GM12878 (cell line): ENCODE results near the gene PHLDA3. TPM values are rescaled to one million over a fixed set of nuclear protein-coding genes. Genes with fewer than 3 reads are reported as not detected.

Experiments used
- ATAC-seq: fragments of 200-7000 bp; cut with Tn5 transposase; 3 replicates; pipeline ENCODE4 v1.9.1; 2020; ENCODE audit warnings: mild to moderate bottlenecking, moderate library complexity
- BruUV-seq: library from RNA; stranded (reverse); fragments of 400-500 nt; replicated peaks from 2 replicates; lab custom pipeline; 2021; lab: Mats Ljungman, UMichigan
- CTCF ChIA-PET: fragments of 300-600 bp; sonication (Branson Sonifier 250); formaldehyde crosslinking; extraction: SDS; loops from one replicate; lab custom pipeline; 2021; ENCODE audit warnings: inconsistent platforms; lab: Yijun Ruan, JAX
- POLR2A ChIA-PET: fragments of 350-600 bp; formaldehyde crosslinking; extraction: SDS; loops from one replicate; lab custom pipeline; 2021; ENCODE audit warnings: inconsistent platforms; lab: Charles Lee
- RAD21 ChIA-PET: fragments of 300-600 bp; sonication (Branson Sonifier 250); formaldehyde crosslinking; loops from one replicate; lab custom pipeline; 2023; ENCODE audit warnings: antibody characterized with exemption; ENCODE audit not compliant: unreplicated experiment; lab: Charles Lee
- SMC1A ChIA-PET: fragments of 300-600 bp; sonication (Branson Sonifier 250); formaldehyde crosslinking; loops from one replicate; lab custom pipeline; 2023; ENCODE audit not compliant: unreplicated experiment, uncharacterized antibody; lab: Charles Lee
- DNase-seq: peaks from one replicate; pipeline ENCODE4 v3.0.0-alpha.2; 2011; ENCODE audit warnings: low read depth, low spot score
- FAIRE-seq: peaks from 3 replicates; lab custom pipeline; 2011; peaks lifted over from hg19 to GRCh38; lab: Jason Lieb, UNC
- H2AFZ ChIP-seq: 2 replicates; pipeline ENCODE4 v1.6.0; 2011; ENCODE audit warnings: low read depth, low read length, control low read depth; ENCODE audit not compliant: control insufficient read depth
- H3K27ac ChIP-seq: 2 replicates; pipeline ENCODE4 v1.5.1; 2011; ENCODE audit warnings: control low read depth; ENCODE audit not compliant: control insufficient read depth, insufficient read depth
- H3K27me3 ChIP-seq, 2 experiments: replicated peaks in 1 of 2; 2 replicates each; pipeline versions ENCODE4 v1.6.0 to v1.6.1; 2011; ENCODE audit warnings: low read length in 1 of 2; ENCODE audit not compliant: control insufficient read depth in 2 of 2, insufficient read depth in 2 of 2
- H3K36me3 ChIP-seq, 2 experiments: 2 replicates each; pipeline ENCODE4 v1.5.1; 2011; ENCODE audit warnings: low read length in 1 of 2; ENCODE audit not compliant: control insufficient read depth in 2 of 2, insufficient read depth in 2 of 2
- H3K4me1 ChIP-seq: 2 replicates; pipeline ENCODE4 v1.6.1; 2011; ENCODE audit warnings: mild to moderate bottlenecking, low read length, moderate library complexity, mixed read lengths; ENCODE audit not compliant: control insufficient read depth, insufficient read depth
- H3K4me2 ChIP-seq: 2 replicates; pipeline ENCODE4 v1.6.0; 2011; ENCODE audit warnings: control low read depth; ENCODE audit not compliant: control insufficient read depth, insufficient read depth
- H3K4me3 ChIP-seq: fragments of 200-600 bp; sonication (generic); 2 replicates; pipeline ENCODE4 v1.5.1; 2016
- H3K79me2 ChIP-seq: 2 replicates; pipeline ENCODE4 v1.6.0; 2011; ENCODE audit warnings: low read length; ENCODE audit not compliant: control insufficient read depth, insufficient read depth
- H3K9ac ChIP-seq: 2 replicates; pipeline ENCODE4 v1.8.0; 2011; ENCODE audit warnings: low read length, control low read depth, mixed read lengths; ENCODE audit not compliant: control insufficient read depth, insufficient read depth
- H3K9me3 ChIP-seq: replicated peaks from 3 replicates; pipeline ENCODE4 v1.5.1; 2011; ENCODE audit warnings: mild to moderate bottlenecking, low read length; ENCODE audit not compliant: control insufficient read depth, insufficient read depth
- H4K20me1 ChIP-seq: 2 replicates; pipeline ENCODE4 v1.6.0; 2011; ENCODE audit not compliant: control insufficient read depth, insufficient read depth
- CBFB ChIP-seq: IDR thresholded peaks from 2 replicates; pipeline ENCODE4 v1.6.1; 2016; ENCODE audit warnings: antibody characterized with exemption, low read depth
- EP300 ChIP-seq, 2 experiments: fragments of 150-350 bp in 1 of 2; IDR thresholded peaks; 2 replicates each; pipeline ENCODE4 v1.6.1; 2011 to 2012; ENCODE audit warnings: low read depth in 2 of 2, low read length in 2 of 2, borderline replicate concordance in 1 of 2, improper control_type of control experiment in 1 of 2, inconsistent platforms in 1 of 2; ENCODE audit not compliant: control insufficient read depth in 1 of 2
- EZH2 ChIP-seq: IDR thresholded peaks from 2 replicates; pipeline ENCODE4 v1.6.1; 2012; ENCODE audit warnings: low read depth, mild to moderate bottlenecking, control low read depth, inconsistent platforms, low read length, borderline replicate concordance; ENCODE audit not compliant: control insufficient read depth
- FOXK2 ChIP-seq: fragments of 450-650 bp; IDR thresholded peaks from 2 replicates; pipeline ENCODE4 v1.6.1; 2017; ENCODE audit warnings: mild to moderate bottlenecking, moderate library complexity
- POLR2AphosphoS5 ChIP-seq: IDR thresholded peaks from 2 replicates; pipeline ENCODE4 v1.6.1; 2011; ENCODE audit warnings: mild to moderate bottlenecking, low read length, inconsistent platforms
- SIN3A ChIP-seq: IDR thresholded peaks from 2 replicates; pipeline ENCODE4 v1.6.1; 2012; ENCODE audit warnings: low read depth, low read length, improper control_type of control experiment
- SMARCA5 ChIP-seq: fragments of 450-650 bp; IDR thresholded peaks from 2 replicates; pipeline ENCODE4 v1.6.1; 2017; ENCODE audit warnings: mild to moderate bottlenecking
- ZZZ3 ChIP-seq: IDR thresholded peaks from 2 replicates; pipeline ENCODE4 v1.6.1; 2011; ENCODE audit warnings: low read depth; ENCODE audit not compliant: control insufficient read depth, insufficient read length
- WGBS: methylation state at CpG from one replicate; pipeline ENCODE4 v1.1.6; 2016; ENCODE audit warnings: low lambda C conversion rate; ENCODE audit not compliant: insufficient replicate concordance, insufficient coverage; ENCODE audit errors: missing lambda C conversion rate; 5-methylcytosine and 5-hydroxymethylcytosine counted together
- in situ Hi-C: fragments of 300-500 bp; cut with MboI; formaldehyde crosslinking; loops from 9 replicates; pipeline ENCODE4 v1.14.3; 2018; ENCODE audit warnings: mixed read lengths
- intact Hi-C: fragments of 100-400 bp; cut with micrococcal nuclease; formaldehyde crosslinking; loops from one replicate; pipeline ENCODE4 v1.14.2; 2022; ENCODE audit not compliant: unreplicated experiment
- polyA plus RNA-seq, 11 experiments: library from polyadenylated mRNA; depleted of rRNA in 4 of 11; unstranded in 6 of 11; stranded (reverse) in 5 of 11; fragments of >200 nt; fragmentation: Nextera tagmentation in 4 of 11; fragmentation: Illumina TruSeq in 1 of 11; extraction: Ambion mirVana in 4 of 11; extraction: Trizol in 1 of 11; gene quantifications; 1 replicate in 1 of 11; 2 replicates in 10 of 11; pipeline versions ENCODE4 v1.2.1 to v1.2.3, GENCODE V29; 2011 to 2016; ENCODE audit warnings: inconsistent platforms in 2 of 11, missing spikeins in 2 of 11, low read depth in 1 of 11
- total RNA-seq, 4 experiments: library from RNA; depleted of rRNA in 3 of 4; stranded (reverse); fragments of >200 nt in 3 of 4; fragmentation: Illumina TruSeq in 1 of 4; extraction: Trizol in 1 of 4; gene quantifications; 2 replicates each; pipeline versions ENCODE4 v1.2.1 to v1.2.3, GENCODE V29; 2013 to 2021
- TF ChIP-seq, protein P1 (sequence below): fragments of 450-650 bp; IDR thresholded peaks from 2 replicates; pipeline ENCODE4 v1.6.1; 2017; ENCODE audit warnings: mild to moderate bottlenecking, low read depth, inconsistent platforms; ENCODE audit not compliant: poor library complexity, severe bottlenecking
- TF ChIP-seq, protein P2 (sequence below): fragments of 450-650 bp; IDR thresholded peaks from 2 replicates; pipeline ENCODE4 v1.6.1; 2016; ENCODE audit warnings: mild to moderate bottlenecking
- TF ChIP-seq, protein P3 (sequence below): fragments of 450-650 bp; formaldehyde crosslinking; IDR thresholded peaks from 2 replicates; pipeline ENCODE4 v1.4.0; 2020; ENCODE audit warnings: mild to moderate bottlenecking, moderate library complexity
- TF ChIP-seq, protein P4 (sequence below): fragments of 450-650 bp; IDR thresholded peaks from 2 replicates; pipeline ENCODE4 v1.6.1; 2017; ENCODE audit warnings: borderline replicate concordance
- TF ChIP-seq, protein P5 (sequence below): IDR thresholded peaks from 2 replicates; pipeline ENCODE4 v1.6.1; 2011; ENCODE audit warnings: borderline replicate concordance, low read depth, mild to moderate bottlenecking, moderate library complexity, low read length; ENCODE audit not compliant: insufficient read depth, poor library complexity, severe bottlenecking

PHLDA3 gene
- total and polyA plus RNA-seq, 10 of the 15 experiments (the other 5 are each of a cell fraction or from before 2014, with no cell fraction given), result 0.60 to 57.4 (median 21.8) TPM

DNA sequence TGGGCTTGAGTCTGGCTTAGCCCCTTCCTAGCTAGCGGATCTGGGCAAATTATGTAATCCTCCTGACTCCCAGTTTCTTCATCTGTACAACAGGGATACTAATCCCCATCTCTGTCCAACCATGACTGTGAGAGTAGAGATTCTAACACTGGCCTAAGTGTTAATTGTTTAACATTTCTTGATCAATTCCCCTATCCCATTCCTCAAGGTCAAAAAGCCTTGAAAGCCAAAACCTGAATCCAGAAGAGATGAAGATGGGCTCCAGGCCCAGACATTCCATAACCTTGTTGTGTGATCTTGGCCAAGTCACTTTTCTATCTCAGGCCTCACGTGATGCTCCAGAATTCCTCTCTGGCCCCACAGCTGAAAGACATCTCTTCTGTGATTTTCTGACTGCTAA is 18.8 kb upstream of the PHLDA3 start:
- Histone ChIP-seq H3K9ac (no peak overlapping the region), H4K20me1 (no peaks in the 10 kb centered on the region), H3K4me3 (no peak overlapping the region), H3K4me1 (peaks cover 11% of the 10 kb centered on the region), H3K27ac (no peak overlapping the region), H2AFZ (no peak overlapping the region), H3K4me2 (no peak overlapping the region), H3K36me3 (peaks cover 2 to 23% of the 10 kb centered on the region in 2 experiments; a peak in 3 of 4 replicates), H3K79me2 (no peaks in the 10 kb centered on the region), H3K9me3 (no peaks in the 10 kb centered on the region), H3K27me3 (no peaks in the 10 kb centered on the region)
- no TSS peak for BruUV-seq
- in situ Hi-C loops, result no loop called here
- FAIRE-seq, result no peak
- WGBS, result 100% methylated on average over 2 of the region's 2 CpGs
- ChIA-PET SMC1A (interaction anchor here (17.2 kb wide), 1 partner anchor 20 kb away, joined by 514 read pairs; the partner anchor contains the start of gene CSRP1), RAD21 (interaction anchor here (14.2 kb wide), 1 partner anchor 19 kb away, joined by 505 read pairs; the partner anchor contains the start of gene CSRP1), POLR2A (no interaction called here), CTCF (interaction anchor here (13.8 to 17.1 kb wide), 2 partner anchors 15 to 26 kb away, joined by 198 to 814 read pairs; partner anchors contain the start of gene CSRP1)
- ATAC-seq, result no peak
- intact Hi-C loops, result no loop called here
- no peak for DNase-seq
- TF ChIP-seq, protein P1, sequence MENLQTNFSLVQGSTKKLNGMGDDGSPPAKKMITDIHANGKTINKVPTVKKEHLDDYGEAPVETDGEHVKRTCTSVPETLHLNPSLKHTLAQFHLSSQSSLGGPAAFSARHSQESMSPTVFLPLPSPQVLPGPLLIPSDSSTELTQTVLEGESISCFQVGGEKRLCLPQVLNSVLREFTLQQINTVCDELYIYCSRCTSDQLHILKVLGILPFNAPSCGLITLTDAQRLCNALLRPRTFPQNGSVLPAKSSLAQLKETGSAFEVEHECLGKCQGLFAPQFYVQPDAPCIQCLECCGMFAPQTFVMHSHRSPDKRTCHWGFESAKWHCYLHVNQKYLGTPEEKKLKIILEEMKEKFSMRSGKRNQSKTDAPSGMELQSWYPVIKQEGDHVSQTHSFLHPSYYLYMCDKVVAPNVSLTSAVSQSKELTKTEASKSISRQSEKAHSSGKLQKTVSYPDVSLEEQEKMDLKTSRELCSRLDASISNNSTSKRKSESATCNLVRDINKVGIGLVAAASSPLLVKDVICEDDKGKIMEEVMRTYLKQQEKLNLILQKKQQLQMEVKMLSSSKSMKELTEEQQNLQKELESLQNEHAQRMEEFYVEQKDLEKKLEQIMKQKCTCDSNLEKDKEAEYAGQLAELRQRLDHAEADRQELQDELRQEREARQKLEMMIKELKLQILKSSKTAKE, result no peak
- TF ChIP-seq, protein P2, sequence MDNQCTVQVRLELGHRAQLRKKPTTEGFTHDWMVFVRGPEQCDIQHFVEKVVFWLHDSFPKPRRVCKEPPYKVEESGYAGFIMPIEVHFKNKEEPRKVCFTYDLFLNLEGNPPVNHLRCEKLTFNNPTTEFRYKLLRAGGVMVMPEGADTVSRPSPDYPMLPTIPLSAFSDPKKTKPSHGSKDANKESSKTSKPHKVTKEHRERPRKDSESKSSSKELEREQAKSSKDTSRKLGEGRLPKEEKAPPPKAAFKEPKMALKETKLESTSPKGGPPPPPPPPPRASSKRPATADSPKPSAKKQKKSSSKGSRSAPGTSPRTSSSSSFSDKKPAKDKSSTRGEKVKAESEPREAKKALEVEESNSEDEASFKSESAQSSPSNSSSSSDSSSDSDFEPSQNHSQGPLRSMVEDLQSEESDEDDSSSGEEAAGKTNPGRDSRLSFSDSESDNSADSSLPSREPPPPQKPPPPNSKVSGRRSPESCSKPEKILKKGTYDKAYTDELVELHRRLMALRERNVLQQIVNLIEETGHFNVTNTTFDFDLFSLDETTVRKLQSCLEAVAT, result no peak
- no peak for TF ChIP-seq EZH2
- TF ChIP-seq, protein P3, sequence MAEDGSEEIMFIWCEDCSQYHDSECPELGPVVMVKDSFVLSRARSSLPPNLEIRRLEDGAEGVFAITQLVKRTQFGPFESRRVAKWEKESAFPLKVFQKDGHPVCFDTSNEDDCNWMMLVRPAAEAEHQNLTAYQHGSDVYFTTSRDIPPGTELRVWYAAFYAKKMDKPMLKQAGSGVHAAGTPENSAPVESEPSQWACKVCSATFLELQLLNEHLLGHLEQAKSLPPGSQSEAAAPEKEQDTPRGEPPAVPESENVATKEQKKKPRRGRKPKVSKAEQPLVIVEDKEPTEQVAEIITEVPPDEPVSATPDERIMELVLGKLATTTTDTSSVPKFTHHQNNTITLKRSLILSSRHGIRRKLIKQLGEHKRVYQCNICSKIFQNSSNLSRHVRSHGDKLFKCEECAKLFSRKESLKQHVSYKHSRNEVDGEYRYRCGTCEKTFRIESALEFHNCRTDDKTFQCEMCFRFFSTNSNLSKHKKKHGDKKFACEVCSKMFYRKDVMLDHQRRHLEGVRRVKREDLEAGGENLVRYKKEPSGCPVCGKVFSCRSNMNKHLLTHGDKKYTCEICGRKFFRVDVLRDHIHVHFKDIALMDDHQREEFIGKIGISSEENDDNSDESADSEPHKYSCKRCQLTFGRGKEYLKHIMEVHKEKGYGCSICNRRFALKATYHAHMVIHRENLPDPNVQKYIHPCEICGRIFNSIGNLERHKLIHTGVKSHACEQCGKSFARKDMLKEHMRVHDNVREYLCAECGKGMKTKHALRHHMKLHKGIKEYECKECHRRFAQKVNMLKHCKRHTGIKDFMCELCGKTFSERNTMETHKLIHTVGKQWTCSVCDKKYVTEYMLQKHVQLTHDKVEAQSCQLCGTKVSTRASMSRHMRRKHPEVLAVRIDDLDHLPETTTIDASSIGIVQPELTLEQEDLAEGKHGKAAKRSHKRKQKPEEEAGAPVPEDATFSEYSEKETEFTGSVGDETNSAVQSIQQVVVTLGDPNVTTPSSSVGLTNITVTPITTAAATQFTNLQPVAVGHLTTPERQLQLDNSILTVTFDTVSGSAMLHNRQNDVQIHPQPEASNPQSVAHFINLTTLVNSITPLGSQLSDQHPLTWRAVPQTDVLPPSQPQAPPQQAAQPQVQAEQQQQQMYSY, result no peak
- TF ChIP-seq SMARCA5, result no peak
- no peak for TF ChIP-seq POLR2AphosphoS5
- TF ChIP-seq CBFB, result no peak
- TF ChIP-seq, protein P4, sequence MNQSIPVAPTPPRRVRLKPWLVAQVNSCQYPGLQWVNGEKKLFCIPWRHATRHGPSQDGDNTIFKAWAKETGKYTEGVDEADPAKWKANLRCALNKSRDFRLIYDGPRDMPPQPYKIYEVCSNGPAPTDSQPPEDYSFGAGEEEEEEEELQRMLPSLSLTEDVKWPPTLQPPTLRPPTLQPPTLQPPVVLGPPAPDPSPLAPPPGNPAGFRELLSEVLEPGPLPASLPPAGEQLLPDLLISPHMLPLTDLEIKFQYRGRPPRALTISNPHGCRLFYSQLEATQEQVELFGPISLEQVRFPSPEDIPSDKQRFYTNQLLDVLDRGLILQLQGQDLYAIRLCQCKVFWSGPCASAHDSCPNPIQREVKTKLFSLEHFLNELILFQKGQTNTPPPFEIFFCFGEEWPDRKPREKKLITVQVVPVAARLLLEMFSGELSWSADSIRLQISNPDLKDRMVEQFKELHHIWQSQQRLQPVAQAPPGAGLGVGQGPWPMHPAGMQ, result no peak
- TF ChIP-seq ZZZ3, result no peak
- TF ChIP-seq, protein P5, sequence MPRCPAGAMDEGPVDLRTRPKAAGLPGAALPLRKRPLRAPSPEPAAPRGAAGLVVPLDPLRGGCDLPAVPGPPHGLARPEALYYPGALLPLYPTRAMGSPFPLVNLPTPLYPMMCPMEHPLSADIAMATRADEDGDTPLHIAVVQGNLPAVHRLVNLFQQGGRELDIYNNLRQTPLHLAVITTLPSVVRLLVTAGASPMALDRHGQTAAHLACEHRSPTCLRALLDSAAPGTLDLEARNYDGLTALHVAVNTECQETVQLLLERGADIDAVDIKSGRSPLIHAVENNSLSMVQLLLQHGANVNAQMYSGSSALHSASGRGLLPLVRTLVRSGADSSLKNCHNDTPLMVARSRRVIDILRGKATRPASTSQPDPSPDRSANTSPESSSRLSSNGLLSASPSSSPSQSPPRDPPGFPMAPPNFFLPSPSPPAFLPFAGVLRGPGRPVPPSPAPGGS, result no peak
- no peak for TF ChIP-seq EP300 (IDR thresholded peaks at IDR 0.05; ENCODE audit: borderline replicate concordance in 1 of 2, control insufficient read depth in 1 of 2, low read depth in 2 of 2, low read length in 2 of 2)
- no peak for TF ChIP-seq FOXK2
- TF ChIP-seq SIN3A, result no peak
